Measurements from ENCODE around the gene LAPTM4A.
"Not testable (repeated sequence)": the region's sequence is repeated elsewhere in the genome, so short reads cannot be mapped to it uniquely, and the experiment has no call there.

The LAPTM4A gene

DNA sequence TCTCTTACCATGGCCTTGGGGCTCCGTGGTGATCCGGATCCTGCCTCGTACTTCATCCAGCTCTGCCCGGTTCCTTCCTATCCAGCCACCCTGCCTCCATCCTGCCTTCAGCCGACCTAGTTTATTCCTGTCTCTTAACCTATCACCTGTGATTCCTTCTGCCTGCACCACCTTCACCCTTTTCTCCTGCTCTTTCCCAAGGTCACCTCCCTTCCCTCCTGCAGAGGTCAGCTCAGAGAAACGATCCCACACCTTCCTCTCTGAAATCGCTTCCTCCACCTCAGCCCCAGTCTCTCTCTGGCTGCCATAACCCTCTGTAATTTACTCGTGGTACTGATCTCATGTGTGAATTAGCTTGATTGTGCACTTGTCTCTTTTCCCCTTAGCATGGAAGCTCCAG, 23.5 kb upstream of the LAPTM4A start:
- DNase-seq: no peak

DNA sequence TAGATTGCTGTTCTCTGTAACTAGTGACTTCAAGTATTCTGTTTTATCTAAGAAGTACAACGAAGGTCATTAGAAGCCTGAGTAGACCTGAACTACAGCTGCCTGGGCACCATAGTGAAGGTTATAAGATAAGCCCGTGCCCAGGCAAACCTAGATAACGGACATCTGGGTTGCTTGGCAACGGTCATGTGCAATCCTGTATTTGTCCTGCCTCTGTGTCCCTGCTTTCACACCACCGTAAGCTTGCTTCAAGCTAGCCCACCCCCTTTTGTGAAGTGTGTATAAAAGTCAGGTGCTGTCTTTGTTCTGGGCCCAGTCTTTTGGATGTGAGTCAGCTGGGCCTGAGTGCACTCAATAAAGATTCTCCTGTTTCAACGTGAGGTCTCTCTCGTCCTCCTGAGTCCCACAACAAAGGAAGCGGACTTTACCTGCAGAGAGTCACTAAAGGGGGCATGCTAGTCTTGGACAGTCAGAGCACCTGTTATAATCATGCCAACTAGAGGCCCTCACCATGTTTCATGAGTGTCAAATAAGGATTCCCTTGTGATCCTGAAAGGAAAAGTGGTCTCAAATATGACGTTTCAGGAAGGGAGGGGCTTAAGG, 22.7 kb upstream of the LAPTM4A start:
- DNase-seq: not testable (repeated sequence)

DNA sequence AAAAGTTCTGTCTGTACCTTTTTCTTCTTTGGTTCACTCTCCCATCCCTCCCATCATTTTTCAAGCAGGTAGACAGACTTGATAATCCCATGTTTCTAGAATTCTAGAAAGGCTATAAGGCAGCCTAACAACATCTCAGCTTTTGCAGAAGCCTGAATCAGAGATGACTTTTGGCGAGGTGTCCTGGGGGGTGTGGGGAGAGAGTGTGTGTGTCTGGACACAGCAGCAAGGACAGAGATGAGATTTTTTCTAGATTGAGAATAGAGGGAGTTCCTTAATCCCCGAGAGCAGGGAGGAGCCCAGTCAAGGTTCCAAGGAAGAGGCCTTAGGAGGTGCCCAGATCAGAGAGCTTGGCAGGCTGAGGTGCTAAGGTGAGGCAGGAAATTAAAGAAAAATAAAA, 22.0 kb upstream of the LAPTM4A start:
- DNase-seq: no peak

DNA sequence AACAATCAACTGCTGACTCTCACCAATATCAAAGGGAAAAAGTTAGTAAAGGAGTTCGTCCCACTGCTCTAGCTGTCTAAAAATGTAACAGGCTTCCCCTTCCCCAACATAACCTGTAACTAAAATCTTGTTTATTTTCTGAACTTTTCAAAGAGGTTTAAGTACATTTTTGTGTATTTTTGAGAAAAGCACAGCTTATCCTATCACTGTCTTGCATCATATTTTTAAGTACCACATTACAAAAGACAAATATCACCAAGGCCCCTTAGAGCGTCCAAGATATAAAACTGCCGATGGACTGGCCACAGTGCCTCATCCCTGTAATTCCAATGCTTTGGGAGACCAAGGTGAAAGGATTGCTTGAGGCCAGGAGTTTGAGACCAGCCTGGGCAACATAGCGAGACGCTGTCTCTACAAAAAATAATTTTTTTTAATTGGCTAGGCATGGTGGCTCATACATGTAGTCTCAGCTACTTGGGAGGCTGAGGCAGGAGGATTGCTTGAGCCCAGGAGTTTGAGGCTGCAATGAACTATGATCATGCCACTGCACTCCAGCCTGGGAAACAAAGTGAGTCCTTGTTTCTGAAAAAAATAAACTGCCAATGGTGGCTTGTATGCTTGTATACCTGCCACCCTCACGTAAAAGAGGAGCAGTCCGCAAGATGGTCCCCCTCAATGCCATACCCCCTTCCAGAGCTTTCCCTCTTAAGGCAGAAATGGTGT, 21.2 kb upstream of the LAPTM4A start:
- DNase-seq: no peak

DNA sequence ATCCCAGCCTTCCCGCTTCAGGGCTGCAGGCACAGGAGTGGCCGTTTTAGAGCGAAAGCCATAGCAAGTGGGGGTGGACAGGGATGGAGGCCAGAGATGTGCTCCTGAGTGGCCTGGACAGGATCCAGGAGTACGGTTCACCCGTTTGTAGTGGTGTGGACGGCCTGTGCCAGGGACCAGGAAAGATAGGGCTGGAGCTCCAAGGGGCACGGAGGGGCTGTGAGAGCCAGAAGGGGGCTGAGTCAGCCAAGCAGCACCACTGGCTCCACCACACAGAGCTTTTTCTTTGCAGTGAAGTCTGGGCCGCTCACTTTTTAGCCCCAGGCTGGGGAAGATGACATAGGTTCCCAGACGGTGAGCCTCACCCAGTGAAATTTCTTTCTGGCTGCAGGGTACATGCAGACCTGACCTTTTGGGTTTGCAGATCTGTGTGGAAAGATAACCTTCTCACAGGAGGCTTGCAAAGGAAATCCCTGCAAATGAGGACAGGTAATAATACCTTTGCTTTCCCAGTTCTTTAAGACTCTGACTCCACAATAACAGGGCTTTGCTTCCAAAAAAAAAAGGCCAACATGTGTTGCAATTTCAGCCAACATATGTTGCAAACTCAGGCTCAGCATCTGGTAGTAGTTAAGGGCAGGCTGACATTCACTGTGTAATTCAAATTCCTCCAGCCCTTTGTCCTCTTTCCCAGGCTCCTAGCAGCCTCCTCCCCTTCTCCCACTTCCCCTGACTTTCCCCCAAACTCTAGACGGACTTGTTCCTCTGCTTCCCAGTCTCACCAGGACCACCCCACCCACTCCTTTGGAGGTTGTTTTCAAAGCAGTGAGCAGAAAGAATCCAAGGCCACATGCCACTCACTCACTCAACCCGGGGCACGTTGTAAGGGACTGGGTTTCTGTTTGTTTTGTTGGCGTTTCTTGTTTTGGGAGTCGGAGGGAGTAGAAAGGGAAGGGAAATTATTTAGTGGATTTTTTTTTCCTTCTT, 20.3 kb upstream of the LAPTM4A start:
- no peak for DNase-seq

DNA sequence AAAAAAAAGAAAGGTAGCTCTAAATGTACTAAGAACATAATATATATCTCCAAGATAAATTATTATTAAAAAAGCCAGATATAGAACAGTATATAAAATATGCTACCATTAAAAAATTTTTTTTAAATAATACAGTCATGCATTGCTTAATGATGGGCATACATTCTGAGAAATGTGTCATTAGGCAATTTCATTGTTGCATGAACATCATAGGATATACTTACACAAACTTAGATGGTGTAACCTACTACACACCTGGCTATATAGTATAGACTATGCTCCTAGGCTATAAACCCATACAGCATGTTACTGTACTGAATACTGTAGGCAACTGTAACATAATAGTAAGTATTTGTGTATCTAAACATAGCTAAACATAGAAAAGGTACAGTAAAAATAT, 18.3 kb upstream of the LAPTM4A start:
- DNase-seq: no peak

DNA sequence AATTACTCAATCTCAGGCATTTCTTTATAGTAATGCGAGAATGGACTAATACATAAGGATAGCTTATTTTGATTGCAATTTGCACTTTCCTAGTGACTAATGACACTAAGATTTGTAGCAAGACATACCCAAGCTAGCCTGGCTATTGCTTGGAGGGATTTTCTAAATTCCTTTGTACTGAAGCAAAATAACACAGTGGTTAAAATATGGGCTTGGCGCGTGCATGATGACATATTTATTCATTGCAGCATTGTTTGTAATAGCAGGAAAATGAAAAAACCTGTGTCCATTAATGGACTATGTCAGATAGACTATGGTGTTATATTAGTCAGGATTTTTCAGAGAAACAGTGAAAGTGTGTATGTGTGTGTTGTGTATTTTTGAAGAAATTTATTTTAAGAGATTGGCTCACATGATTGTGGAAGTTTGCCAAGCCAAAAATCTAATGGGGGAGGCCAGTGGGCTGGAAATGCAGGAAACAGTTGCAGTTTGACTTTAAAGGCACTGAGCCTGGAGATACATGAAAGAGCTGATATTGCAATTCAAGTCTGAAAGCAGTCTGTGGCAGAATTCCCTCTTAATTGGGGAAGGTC, 16.7 kb upstream of the LAPTM4A start:
- DNase-seq: no peak

DNA sequence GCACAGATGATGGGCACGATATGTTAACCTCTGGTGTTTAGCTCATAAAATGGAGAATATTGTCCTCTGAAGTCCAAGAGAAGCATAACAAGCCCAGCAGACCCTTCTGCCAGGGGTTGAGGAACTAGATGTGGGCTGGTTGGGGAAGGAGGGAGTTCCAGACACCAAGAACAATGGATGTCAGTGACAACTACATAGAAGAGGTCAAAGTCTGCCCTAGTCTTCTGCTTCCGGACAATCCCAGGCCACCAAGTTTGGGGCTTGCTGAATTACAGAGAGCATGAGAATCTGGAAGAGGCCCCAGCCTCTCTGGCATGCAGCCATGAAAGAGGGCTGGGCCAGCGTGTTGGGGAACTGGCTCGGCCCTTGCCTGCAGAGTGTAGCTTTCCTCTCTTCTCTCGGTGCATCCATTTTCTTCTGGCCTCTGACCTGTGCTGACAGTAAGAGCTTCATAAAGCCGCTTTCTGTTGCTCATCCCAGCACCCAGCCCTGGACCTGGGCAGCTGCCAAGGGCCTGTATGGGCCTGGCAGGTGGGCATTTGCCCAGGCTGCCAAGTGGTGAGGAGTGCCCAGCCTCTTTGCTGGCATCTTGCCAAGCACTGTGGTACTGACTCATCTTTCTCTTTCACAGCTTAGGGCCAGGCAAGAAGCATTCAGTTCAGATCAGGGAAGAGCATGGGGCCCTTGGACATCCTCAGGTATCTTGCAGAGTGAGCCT, 14.6 kb upstream of the LAPTM4A start:
- DNase-seq: peak in 1 of 2 donors; percentile 11

DNA sequence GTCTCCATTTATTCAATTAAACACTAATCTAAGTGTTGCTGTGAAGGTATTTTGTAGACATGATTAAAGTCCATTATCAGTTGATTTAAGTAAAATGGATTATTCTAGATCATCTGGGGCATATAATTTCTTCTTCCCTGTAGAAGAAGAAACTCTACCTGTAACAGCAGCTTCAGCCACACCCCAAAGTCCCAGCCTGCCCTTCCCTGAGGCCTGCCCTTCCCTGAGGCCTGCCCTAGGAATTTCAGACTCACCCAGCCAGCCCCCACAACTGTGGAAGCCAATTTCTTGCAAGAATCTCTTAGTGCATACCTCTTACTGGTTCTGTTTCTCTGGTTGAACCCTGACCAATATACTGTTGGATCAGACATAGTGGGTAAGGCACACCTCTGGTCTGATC, 13.4 kb upstream of the LAPTM4A start:
- DNase-seq: no peak

DNA sequence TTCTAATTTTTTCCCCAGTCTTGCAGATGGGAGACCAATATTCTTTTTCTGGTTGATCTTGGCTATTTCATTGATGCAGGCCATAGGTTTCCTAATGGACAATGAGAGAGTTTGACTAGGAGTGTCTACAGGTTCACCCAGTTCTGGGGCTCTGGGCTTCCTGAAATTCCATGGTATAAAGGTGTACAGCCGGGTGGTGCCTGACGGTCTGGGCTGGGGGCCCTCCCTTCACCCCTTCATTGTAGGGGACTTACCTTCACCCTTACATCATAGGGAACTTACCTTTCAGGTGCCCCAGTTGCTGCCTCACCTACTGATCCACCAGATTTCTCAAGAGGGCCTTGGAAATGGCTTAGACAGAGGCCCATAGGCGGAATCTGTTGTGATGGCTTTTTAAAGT, 13.0 kb upstream of the LAPTM4A start:
- no peak for DNase-seq

DNA sequence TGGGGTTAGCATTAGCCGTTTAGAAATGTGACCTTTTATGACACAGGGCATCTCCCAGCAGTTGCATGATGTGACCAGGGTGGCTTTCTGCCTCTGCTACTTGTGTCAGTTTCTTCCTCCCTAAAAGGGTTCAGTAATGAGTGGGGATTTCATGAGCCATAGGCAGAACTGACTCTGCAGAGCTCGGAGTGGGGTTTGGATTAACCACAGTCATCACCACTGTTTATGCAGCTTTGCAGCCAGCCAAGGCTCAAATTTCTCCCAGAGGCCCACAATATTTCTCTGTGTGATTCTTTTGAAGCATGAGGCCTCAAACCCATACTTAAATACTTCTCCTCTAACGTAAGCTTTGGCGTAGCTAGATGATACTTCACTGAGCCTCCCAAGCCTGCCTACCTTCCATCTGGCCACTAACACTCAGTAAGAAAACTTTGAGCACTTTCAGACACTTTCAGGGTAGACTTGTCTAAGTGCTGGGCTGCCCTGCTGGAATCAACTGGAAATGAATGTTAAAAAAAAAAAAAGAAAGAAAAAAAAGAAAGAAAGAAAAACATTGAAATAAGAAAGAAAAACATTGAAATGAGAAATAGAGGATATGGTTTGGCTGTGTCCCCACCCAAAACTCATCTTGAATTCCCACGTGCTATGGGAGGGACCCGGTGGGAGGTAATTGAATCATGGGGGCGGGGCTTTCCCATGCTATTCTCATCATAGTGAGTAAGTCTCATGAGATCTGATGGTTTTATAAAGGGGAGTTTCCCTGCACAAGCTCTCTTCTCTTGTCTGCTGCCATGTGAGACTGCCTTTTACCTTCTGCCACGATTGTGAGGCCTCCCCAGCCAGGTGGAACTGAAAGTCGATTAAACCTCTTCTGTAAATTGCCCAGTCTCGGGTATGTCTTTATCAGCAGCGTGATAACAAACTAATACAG, 11.5 kb upstream of the LAPTM4A start:
- no peak for DNase-seq

DNA sequence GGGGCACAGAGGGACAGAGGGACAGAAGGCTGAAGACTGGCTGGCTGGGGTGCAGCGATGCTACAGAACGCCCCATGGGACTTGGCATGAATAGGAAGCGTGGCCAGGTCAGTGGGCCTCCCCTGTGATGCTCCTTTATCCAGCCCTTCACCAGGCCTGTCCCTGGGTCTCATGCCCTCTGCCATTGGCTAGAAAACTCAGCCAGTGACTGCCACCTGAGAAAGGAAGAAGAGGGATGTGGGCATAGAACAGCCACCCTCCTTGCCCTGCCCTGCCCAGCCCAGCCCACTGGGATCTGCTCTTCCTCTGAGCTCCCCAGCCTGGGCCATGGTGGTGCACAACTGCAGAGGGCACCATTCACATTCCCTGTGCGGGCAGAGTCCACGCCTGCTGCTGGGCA, 10.5 kb upstream of the LAPTM4A start:
- DNase-seq: no peak

DNA sequence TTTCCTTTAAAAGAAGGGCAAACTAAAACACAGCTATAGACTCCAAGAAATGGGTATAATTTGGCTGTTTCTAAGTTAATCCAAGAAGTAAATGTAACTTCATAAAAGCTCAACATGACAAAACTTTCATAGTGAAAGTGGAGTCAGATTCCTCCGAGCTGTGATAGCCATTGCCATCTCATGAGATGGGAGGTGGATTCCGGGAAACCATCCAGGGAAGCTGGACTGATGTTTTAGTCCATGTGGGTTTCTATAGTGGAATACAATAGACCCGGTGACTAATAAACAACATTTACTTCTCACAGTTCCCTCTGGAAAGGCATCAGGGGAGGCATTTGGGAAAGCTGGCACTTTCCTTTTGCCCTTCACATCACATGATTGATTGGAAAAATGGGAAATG, 10.0 kb upstream of the LAPTM4A start:
- DNase-seq: no peak

DNA sequence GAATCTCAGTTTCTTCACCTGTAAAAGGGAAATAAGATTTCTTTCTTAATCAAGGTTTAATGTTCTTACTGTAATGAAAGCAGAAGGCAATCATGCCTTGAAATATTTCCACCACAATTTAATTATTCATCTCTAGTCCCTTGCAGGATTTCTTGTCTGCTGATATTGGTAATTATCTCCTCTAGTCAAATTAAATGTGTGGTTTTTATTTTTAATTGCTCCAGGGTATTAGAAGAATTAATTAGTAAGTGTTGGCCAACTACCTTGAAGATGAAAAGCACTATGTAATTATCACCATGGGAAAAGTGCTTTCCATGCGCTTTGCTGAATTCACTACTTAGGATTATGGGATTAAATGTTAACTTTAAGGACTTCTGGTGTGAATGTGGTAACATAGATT, 8.7 kb upstream of the LAPTM4A start:
- DNase-seq: no peak

DNA sequence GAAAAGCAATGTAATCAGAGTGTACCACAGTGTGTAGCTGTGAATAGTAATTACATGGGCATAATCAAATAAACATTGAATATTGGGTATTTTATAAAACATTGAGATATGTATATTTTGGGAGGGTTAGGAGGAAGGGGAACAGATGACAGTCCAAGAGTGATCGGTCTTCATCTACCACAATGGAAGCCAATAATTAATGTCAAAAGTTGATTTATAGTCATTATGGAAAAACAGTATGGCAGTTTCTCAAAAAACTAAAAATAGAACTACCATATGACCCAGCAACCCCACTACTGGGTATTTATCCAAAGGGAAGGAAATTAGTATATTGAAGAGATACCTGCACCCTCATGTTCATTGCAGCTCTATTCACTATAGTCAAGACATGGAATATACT, 5.8 kb upstream of the LAPTM4A start:
- DNase-seq: no peak

DNA sequence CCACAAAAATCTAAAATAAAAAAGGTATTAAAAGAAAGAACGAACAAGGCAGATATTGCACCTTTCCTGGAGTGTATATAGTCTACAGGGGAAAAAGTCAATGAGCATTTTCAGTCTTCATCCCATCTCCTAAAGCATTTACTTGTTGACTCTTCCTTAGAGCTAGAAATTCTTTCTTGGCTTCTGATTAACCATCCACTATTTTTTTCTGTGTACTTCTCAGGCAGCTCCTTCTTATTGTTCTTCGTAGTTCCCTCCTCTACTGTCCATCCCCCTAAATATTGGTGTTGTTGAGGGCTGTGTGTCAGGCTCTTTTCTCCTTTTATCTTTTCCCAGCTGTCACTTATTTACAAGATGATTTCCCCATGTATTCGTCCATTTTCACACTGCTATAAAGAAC, 3.5 kb upstream of the LAPTM4A start:
- no peak for DNase-seq

DNA sequence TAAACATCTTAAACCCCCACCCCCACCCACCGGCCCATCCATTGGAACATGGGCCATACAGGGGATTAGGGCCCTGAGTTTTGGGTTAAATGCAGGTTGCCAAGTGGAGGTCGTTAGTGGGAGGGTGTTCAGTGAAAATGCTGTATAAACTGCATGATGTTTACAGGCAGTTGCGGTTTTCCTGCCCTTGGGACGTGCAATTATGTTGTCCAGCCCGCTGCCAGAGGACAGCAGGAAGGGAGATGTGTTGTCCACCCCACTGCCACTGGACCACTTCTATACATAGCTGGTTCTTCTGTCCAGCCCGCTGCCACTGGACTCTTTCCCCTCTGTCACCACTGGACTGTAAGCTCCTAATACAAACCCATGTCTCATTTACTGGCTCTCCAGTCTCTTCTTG, 2.7 kb upstream of the LAPTM4A start:
- DNase-seq: no peak

DNA sequence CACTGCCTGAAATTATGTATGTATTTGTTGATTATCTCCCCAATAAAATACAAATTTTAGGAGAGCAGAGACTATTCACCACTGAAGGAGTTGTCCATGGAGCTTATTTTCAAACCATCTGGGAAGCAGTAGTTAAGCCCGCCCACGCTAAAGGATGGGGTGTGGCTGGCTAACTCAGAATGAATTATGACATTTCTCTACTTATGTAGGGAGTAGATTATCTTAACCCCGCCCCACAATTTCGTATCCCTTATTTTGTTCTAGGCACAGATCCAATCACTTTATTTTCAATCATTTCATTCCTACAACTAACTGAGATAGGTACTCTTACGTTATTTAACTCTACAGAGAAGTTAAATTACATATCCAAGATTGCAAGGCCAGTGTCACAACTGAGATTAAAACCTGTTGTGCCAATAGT, 1.4 kb upstream of the LAPTM4A start:
- DNase-seq: no peak

DNA sequence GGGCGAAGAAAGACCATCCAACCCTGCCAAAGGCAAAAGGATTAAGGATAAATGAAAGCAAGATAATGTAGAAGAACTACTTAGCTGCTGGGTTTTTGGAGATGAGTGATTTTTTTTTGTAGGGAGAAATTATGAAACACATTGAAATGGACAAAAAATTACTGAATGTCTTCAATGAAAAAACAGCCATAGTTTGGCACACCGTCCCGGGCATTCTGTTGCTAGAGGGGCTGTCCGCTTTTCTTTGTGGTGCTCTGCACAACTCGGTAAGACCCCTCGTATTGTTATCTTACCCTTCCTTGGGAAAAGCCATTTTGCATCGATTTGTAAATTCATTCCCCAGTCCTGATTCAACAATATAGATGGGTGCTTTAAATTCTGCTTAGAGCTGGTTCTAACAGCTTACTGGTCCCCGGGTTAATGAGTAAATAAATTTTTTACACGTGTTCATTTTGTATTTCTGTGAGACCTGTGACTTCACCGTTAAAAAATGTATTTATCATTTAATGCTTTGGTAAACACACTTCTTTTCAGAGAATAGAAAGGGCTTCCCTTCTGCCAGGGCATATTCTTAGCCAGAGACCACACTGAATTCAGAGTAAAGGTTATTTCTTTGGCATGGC, 912 bp upstream of the LAPTM4A start:
- no peak for DNase-seq

DNA sequence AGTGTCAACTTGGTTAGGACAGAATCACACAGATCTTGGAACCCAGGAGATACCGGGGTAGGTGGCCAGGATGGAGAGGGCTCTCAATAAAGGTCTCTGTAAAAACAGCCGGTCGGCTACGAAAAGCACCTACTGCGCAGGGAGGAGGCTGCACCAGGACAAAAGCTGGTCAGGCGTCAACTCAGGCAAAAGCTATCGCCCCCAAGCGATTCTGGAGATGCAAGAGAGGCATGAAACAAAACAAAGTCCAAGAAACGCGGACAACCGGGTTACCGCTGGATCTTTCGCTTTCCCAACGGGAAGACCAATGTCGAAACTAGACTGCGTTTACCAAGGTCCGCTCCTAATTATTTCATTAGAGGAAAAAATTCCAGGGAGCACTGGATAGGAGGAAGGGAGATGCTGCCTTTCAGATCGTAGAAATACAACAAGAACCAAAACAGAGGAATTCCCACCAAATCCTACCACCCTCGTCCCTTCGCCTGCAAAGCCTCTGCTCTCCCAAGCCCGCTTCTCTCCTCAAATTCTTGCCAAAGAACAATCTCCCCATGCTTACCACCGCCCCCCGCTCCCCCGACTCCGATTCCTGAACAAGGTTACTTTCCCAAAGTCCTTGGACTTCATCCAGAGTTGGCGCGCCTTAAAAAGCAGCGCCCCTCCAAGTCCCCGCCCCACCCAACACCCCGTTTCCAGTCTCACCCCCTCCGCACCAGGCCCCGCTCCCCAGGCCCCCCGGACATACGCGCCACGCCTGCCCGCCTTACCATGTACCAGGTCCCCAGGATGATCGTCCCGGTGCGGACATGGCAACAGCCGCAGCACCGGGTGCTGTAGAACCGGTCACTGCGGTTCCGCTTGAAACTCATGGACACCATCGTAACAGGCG, 539 bp downstream of the LAPTM4A start:
- DNase-seq: peak in 1 of 2 donors; percentile 23
